Sigmoid colon (tissue), 4 donors: ENCODE measurements around the gene TDRKH.

Experiments
- CTCF ChIP-seq, 4 experiments: fragments of 450-650 bp in 3 of 4; fragments of 200-600 bp in 1 of 4; IDR thresholded peaks; one replicate each; pipeline ENCODE4 v1.5.1; 2016 to 2019; ENCODE audit warnings: antibody characterized with exemption in 4 of 4, mild to moderate bottlenecking in 3 of 4, moderate library complexity in 2 of 4
- EP300 ChIP-seq, 4 donors: sonication (generic); formaldehyde crosslinking; IDR thresholded peaks; one replicate each; pipeline ENCODE4 v1.6.1; 2017; ENCODE audit warnings: antibody characterized with exemption in 4 of 4
- POLR2A ChIP-seq, 2 donors: fragments of 450-650 bp; IDR thresholded peaks; one replicate each; pipeline ENCODE4 v1.6.1; 2016; ENCODE audit warnings: antibody characterized with exemption in 2 of 2, mild to moderate bottlenecking in 2 of 2, moderate library complexity in 2 of 2
- POLR2AphosphoS5 ChIP-seq, 4 donors: sonication (generic); formaldehyde crosslinking; IDR thresholded peaks; one replicate each; pipeline ENCODE4 v1.6.1; 2017; ENCODE audit warnings: antibody characterized with exemption in 4 of 4

DNA sequence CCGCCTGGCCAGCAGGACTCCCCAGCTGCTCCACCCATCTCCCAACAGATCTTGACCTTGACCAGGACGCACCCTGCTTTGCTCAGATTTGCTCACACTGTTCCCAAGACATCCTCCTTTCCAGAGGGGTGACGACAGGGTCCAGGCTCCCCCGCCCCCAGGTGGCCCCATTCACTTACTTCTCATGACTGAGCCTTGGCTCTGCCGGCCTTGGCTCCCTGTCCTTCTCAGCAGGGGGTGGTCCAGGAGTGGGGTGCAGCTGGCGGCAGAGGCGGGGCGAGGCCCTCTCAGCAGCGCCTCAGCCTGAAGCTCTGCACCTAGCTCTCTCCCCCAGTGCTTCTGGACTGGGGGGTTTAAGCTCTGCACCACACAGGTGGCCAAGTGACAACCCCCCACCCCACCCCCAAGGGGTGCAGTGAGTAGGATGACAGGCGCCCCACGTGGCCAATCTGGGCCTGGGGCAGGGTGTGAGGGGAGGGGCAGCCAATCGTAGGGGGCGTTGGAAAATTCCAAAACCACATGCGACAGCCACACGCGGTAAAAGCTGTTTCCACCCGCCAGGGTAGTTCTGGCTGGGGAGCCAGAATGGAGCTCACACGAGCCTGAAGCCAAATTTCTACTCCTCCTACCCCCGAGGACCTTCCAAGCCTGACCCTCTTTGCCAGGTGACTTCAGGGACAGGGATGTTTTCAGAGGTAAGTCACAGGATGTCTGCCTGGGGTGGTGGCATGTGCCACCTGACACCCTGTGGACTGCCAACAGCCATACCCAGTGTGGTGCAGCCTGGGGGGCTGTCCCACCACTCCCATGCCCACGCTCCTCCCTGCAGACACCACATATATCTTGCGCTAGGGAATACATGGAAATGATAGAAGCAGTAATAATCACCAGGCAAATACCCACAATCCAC is 35.7 kb upstream of the TDRKH start:
- TF ChIP-seq CTCF (IDR thresholded peaks at IDR 0.05) (no peak), EP300 (IDR thresholded peaks at IDR 0.05) (no peak), POLR2AphosphoS5 (IDR thresholded peaks at IDR 0.05) (no peak), POLR2A (IDR thresholded peaks at IDR 0.05) (no peak)
